K562 (cell line): ENCODE results near the gene DNAJC6. TPM values are rescaled to one million over a fixed set of nuclear protein-coding genes. Genes with fewer than 3 reads are reported as not detected.

Experiments
- BRF2 ChIP-seq: IDR thresholded peaks from 3 replicates; pipeline ENCODE4 v1.6.1; 2011; ENCODE audit warnings: borderline replicate concordance, mild to moderate bottlenecking; ENCODE audit not compliant: insufficient read length, insufficient read depth
- CTBP1 ChIP-seq: fragments of 450-650 bp; IDR thresholded peaks from 2 replicates; pipeline ENCODE4 v1.6.1; 2016; ENCODE audit warnings: borderline replicate concordance
- E2F5 ChIP-seq: sonication (generic); formaldehyde crosslinking; IDR thresholded peaks from 2 replicates; pipeline ENCODE4 v1.8.0; 2022; ENCODE audit warnings: mild to moderate bottlenecking, missing genetic modification reagents
- ELF1 ChIP-seq: fragments of 200-800 bp; sonication (Bioruptor generic); IDR thresholded peaks from 2 replicates; pipeline ENCODE4 v1.6.1; 2016; ENCODE audit warnings: missing genetic modification characterization, missing compliant biosample characterization
- ELK3 ChIP-seq: fragments of 450-650 bp; formaldehyde crosslinking; IDR thresholded peaks from 2 replicates; pipeline ENCODE4 v1.4.0; 2020; ENCODE audit warnings: mild to moderate bottlenecking
- ESRRB ChIP-seq: fragments of 250-450 bp; sonication (Bioruptor Pico); IDR thresholded peaks from 2 replicates; pipeline ENCODE4 v1.5.0; 2020; ENCODE audit warnings: mild to moderate bottlenecking, moderate library complexity, borderline replicate concordance
- HBP1 ChIP-seq: fragments of 450-650 bp; formaldehyde crosslinking; IDR thresholded peaks from 2 replicates; pipeline ENCODE4 v1.4.0; 2022; ENCODE audit warnings: missing genetic modification characterization
- NFIC ChIP-seq: fragments of 450-650 bp; IDR thresholded peaks from 2 replicates; pipeline ENCODE4 v1.6.1; 2017; ENCODE audit warnings: mild to moderate bottlenecking, inconsistent platforms
- PPARD ChIP-seq: fragments of 250-450 bp; sonication (Bioruptor Pico); IDR thresholded peaks from 2 replicates; pipeline ENCODE4 v1.8.0; 2022; ENCODE audit warnings: inconsistent platforms, mild to moderate bottlenecking, moderate library complexity
- RBFOX2 ChIP-seq: fragments of 200-400 bp; formaldehyde crosslinking; IDR thresholded peaks from 2 replicates; pipeline ENCODE4 v1.6.1; 2017; ENCODE audit warnings: low read depth, mild to moderate bottlenecking, low read length, moderate library complexity
- RBM14 ChIP-seq: fragments of 200-400 bp; formaldehyde crosslinking; IDR thresholded peaks from 2 replicates; pipeline ENCODE4 v1.6.1; 2018; ENCODE audit warnings: low read depth, mild to moderate bottlenecking, low read length, moderate library complexity, borderline replicate concordance; ENCODE audit not compliant: insufficient read depth
- SMAD3 ChIP-seq: fragments of 450-650 bp; formaldehyde crosslinking; conservative IDR thresholded peaks from 2 replicates; pipeline ENCODE4 v1.4.0; 2020; ENCODE audit warnings: mild to moderate bottlenecking
- SMAD4 ChIP-seq: fragments of 250-450 bp; sonication (Bioruptor Pico); conservative IDR thresholded peaks from 2 replicates; pipeline ENCODE4 v1.8.0; 2021; ENCODE audit warnings: inconsistent platforms, mild to moderate bottlenecking, moderate library complexity
- SUPT5H ChIP-seq: fragments of 450-650 bp; IDR thresholded peaks from 2 replicates; pipeline ENCODE4 v1.6.1; 2016
- THAP12 ChIP-seq: fragments of 250-450 bp; sonication (Bioruptor Pico); IDR thresholded peaks from 2 replicates; pipeline ENCODE4 v1.9.0; 2021; ENCODE audit warnings: mild to moderate bottlenecking, inconsistent platforms
- ZNF224 ChIP-seq: sonication (generic); formaldehyde crosslinking; IDR thresholded peaks from 2 replicates; pipeline ENCODE4 v1.8.0; 2022; ENCODE audit warnings: mild to moderate bottlenecking, missing genetic modification reagents
- ZNF263 ChIP-seq: sonication (generic); formaldehyde crosslinking; IDR thresholded peaks from 2 replicates; pipeline ENCODE4 v1.8.0; 2022; ENCODE audit warnings: mild to moderate bottlenecking, missing genetic modification reagents, borderline replicate concordance
- ZNF395 ChIP-seq: fragments of 200-800 bp; sonication (Bioruptor generic); IDR thresholded peaks from 2 replicates; pipeline ENCODE4 v1.6.1; 2017; ENCODE audit warnings: missing genetic modification characterization, missing compliant biosample characterization
- polyA plus RNA-seq, 8 experiments: library from polyadenylated mRNA; depleted of rRNA in 4 of 8; stranded (reverse) in 5 of 8; unstranded in 3 of 8; fragments of >200 nt; fragmentation: Nextera tagmentation in 2 of 8; fragmentation: Illumina TruSeq in 1 of 8; extraction: Ambion mirVana in 2 of 8; extraction: Trizol in 1 of 8; gene quantifications; 2 replicates each; pipeline versions ENCODE4 v1.2.1 to v1.2.3, GENCODE V29; 2011 to 2014; ENCODE audit warnings: inconsistent platforms in 1 of 8, missing spikeins in 1 of 8
- total RNA-seq, 7 experiments: library from RNA; depleted of rRNA in 6 of 7; stranded (reverse); fragments of >200 nt in 6 of 7; fragmentation: Illumina TruSeq in 2 of 7; extraction: Trizol in 2 of 7; gene quantifications; 2 replicates each; pipeline versions ENCODE4 v1.2.1 to v1.2.3, GENCODE V29; 2011 to 2021; ENCODE audit warnings: low replicate concordance in 1 of 7

The DNAJC6 gene
- total and polyA plus RNA-seq, 9 of the 15 experiments (the other 6 are each of a cell fraction or from before 2014, with no cell fraction given): 6.7 to 78.7 (median 28.0) TPM

DNA sequence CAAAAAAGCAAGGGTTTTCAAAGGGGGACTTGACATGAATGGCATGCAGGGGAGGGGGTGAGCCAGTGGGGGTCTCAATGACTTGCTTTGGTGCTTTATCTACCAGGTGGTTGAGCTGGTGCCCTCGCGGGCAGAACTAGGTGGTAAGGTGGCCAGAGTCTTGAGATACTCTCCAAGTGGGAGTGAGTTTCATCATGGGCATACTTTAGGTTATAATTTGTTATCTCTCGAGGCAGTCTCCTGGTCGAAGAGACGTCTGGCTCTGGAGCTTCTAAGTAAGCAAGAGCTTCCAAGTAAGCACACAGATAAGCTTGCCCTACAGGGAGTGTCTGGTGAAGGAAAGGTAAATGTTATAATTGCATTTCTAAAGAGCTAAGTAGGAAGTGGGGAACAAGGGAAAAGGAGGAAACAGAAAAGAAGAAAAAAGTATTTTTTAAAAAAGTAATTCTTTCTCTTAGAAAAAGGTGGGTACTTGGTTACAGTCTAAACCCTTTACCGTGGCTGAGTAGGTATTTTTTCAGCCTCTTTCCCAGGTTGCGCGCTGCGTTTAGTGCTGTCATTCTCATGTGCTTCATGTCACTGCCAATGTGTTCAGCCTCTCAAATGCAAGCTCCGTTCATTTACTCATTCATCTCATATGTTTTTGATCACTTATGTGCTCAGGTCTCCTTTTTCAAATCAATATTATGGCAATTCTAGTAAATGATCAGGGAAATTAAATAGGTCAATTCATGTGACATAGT is 31.6 kb upstream of the DNAJC6 start (continued):
- no peak for TF ChIP-seq ESRRB
- TF ChIP-seq SUPT5H: no peak
- TF ChIP-seq ELK3 (CRISPR knock-in tag): no peak
- TF ChIP-seq THAP12: no peak
- no peak for TF ChIP-seq E2F5 (CRISPR knock-in tag)
- no peak for TF ChIP-seq PPARD (CRISPR knock-in tag)
- TF ChIP-seq CTBP1: peak; percentile 74; the same call in 1 of the 2 replicates
- TF ChIP-seq SMAD3 (CRISPR knock-in tag): no peak
- peak; percentile 95 for TF ChIP-seq SMAD4
- TF ChIP-seq ZNF263 (CRISPR knock-in tag): no peak
- no peak for TF ChIP-seq ZNF224
- no peak for TF ChIP-seq ELF1
- no peak for TF ChIP-seq RBFOX2
- TF ChIP-seq RBM14: no peak
- no peak for TF ChIP-seq BRF2
- TF ChIP-seq ZNF395 (CRISPR knock-in tag): 0 out of 2 replicates have a peak, but pooled peaks have one; percentile 44
- TF ChIP-seq NFIC: peak; percentile 67
- no peak for TF ChIP-seq HBP1 (CRISPR knock-in tag)
